HG03139 (cell line): ENCODE results near the gene HIF3A.
"Not testable (repeated sequence)": the region's sequence is repeated elsewhere in the genome, so short reads cannot be mapped to it uniquely, and the experiment has no call there.

Experiments used
- ATAC-seq: cut with Tn5 transposase; IDR thresholded peaks from one replicate; pipeline ENCODE4 v1.9.1; 2021; ENCODE audit not compliant: unreplicated experiment

Gene HIF3A

GRCh38 chr19:46291829-46292228 is 5.0 kb upstream of the HIF3A start:
- ATAC-seq = no peak

GRCh38 chr19:46294494-46294893 is 2.3 kb upstream of the HIF3A start:
- ATAC-seq = no peak

GRCh38 chr19:46295401-46296201 is 1.2 kb upstream of the HIF3A start:
- no peak for ATAC-seq

- ATAC-seq = no peak
Measured at GRCh38 chr19:46296202-46296480, 701 bp upstream of the HIF3A start.

GRCh38 chr19:46297700-46298478 is 1.0 kb downstream of the HIF3A start:
- no peak for ATAC-seq

- ATAC-seq = no peak
Measured at GRCh38 chr19:46298479-46299003, 1.7 kb downstream of the HIF3A start.

- no peak for ATAC-seq
Measured at GRCh38 chr19:46299004-46299509, 2.2 kb downstream of the HIF3A start.

- ATAC-seq = no peak
Measured at GRCh38 chr19:46299695-46300094, 2.9 kb downstream of the HIF3A start.

- ATAC-seq = no peak
Measured at GRCh38 chr19:46303322-46303690, 6.5 kb downstream of the HIF3A start.

GRCh38 chr19:46303691-46304397 is 7.0 kb downstream of the HIF3A start:
- ATAC-seq = no peak

GRCh38 chr19:46306501-46306900 is 9.7 kb downstream of the HIF3A start:
- ATAC-seq = no peak

GRCh38 chr19:46308510-46308909 is 11.7 kb downstream of the HIF3A start:
- no peak for ATAC-seq

- ATAC-seq = no peak
Measured at GRCh38 chr19:46309056-46309455, 12.2 kb downstream of the HIF3A start.

- ATAC-seq = no peak
Measured at GRCh38 chr19:46311444-46311843, 14.6 kb downstream of the HIF3A start.

- not testable (repeated sequence) for ATAC-seq
Measured at GRCh38 chr19:46313540-46314469, 17.0 kb downstream of the HIF3A start.

- ATAC-seq = no peak
Measured at GRCh38 chr19:46317339-46317738, 20.5 kb downstream of the HIF3A start.

- ATAC-seq = no peak
Measured at GRCh38 chr19:46319613-46320012, 22.8 kb downstream of the HIF3A start.

- no peak for ATAC-seq
Measured at GRCh38 chr19:46320559-46320958, 23.7 kb downstream of the HIF3A start.

GRCh38 chr19:46321653-46322052 is 24.8 kb downstream of the HIF3A start:
- no peak for ATAC-seq

GRCh38 chr19:46323227-46323626 is 26.4 kb downstream of the HIF3A start:
- ATAC-seq = not testable (repeated sequence)
